ENCODE data around the gene FYN.

The FYN gene

GRCh38 chr6:111780393-111780792 is 92.9 kb downstream of the FYN start:
- TF ChIP-seq CTCF (IDR thresholded peaks at IDR 0.05; ENCODE audit: insufficient read depth, low read depth, low read length, missing control alignments), result no peak
- no peak overlapping the region for H3K4me3 ChIP-seq (ENCODE audit: low read depth, low read length)
- DNase-seq (ENCODE audit: low read depth), result no peak

DNA sequence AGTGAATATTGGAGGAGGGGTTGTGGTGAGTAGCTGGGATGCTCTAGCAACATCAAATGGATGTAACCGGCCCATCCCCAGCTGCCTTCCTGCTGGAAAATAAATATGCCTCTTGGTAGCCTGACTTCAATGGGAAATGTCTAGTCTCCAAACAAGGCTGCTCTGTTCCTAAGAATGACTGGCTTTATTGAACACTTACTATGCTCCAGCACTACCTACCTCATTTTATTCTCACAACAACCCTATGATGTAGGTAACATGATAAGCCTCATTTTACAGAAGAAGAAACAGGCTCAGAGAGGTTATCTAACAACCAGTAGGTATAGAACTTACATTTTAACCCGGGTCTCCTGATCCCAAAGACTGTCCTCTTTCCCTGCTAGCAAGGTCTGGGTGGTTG is 93.6 kb downstream of the FYN start:
- TF ChIP-seq CTCF (IDR thresholded peaks at IDR 0.05; ENCODE audit: insufficient read depth, low read depth, low read length, missing control alignments), result no peak
- no peak overlapping the region for H3K4me3 ChIP-seq (ENCODE audit: low read depth, low read length)

GRCh38 chr6:111779031-111779430 is 94.2 kb downstream of the FYN start:
- no peak for TF ChIP-seq CTCF (IDR thresholded peaks at IDR 0.05; ENCODE audit: insufficient read depth, low read depth, low read length, missing control alignments)
- no peak overlapping the region for H3K4me3 ChIP-seq (ENCODE audit: low read depth, low read length)
- no peak for DNase-seq (ENCODE audit: low read depth)

More for the DNA sequence above, 93.6 kb downstream of the FYN start:
- DNase-seq (ENCODE audit: low read depth), result no peak

DNA sequence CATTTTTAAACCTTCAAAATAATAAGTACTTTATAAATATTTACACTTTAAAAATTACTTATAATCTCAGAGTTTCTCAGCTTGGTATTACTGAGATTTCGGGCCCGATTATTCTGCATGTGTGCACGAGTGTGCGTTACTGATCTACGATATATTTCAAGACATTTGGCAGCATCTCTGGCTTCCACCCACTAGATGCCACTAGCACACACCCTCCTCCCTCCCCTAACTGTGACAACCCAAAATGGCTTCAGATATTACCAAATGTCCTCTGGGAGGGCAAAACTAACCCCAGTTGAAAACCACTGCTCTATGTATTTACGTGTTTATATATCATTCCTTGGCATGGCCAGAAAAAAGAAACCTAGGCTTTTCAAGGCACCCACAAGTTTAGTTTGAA is 95.9 kb downstream of the FYN start:
- peak; percentile 46 for DNase-seq (ENCODE audit: low read depth)
- no peak overlapping the region for H3K4me3 ChIP-seq (ENCODE audit: low read depth, low read length)

GRCh38 chr6:111776236-111777221 is 96.7 kb downstream of the FYN start:
- DNase-seq (ENCODE audit: low read depth), result peak; percentile 42
- TF ChIP-seq CTCF (IDR thresholded peaks at IDR 0.05; ENCODE audit: insufficient read depth, low read depth, low read length, missing control alignments), result no peak
- no peak overlapping the region for H3K4me3 ChIP-seq (ENCODE audit: low read depth, low read length)

More for the DNA sequence above, 95.9 kb downstream of the FYN start:
- no peak for TF ChIP-seq CTCF (IDR thresholded peaks at IDR 0.05; ENCODE audit: insufficient read depth, low read depth, low read length, missing control alignments)

GRCh38 chr6:111775145-111775922 is 97.9 kb downstream of the FYN start:
- DNase-seq (ENCODE audit: low read depth), result no peak
- TF ChIP-seq CTCF (IDR thresholded peaks at IDR 0.05; ENCODE audit: insufficient read depth, low read depth, low read length, missing control alignments), result no peak
- no peak overlapping the region for H3K4me3 ChIP-seq (ENCODE audit: low read depth, low read length)
